Mesenteric fat pad (tissue), 1 donor: ENCODE data around the gene FAM174A. TPM values are rescaled to one million over a fixed set of nuclear protein-coding genes. Genes with fewer than 3 reads are reported as not detected.

Source experiments
- DNase-seq: peaks from one replicate; pipeline ENCODE4 v3.0.0-alpha.2; 2020; ENCODE audit warnings: low spot score
- long read RNA-seq: library from polyadenylated mRNA; unstranded; transcript quantifications from one replicate; pipeline ENCODE4 v2.0.0, GENCODE V29; 2020
- total RNA-seq: library from RNA; stranded (reverse); fragmentation: NEBNext Ultra II Directional; extraction: Animal tissue kit (Norgen Biotek cat#: 25700); gene quantifications from one replicate; pipeline ENCODE4 v1.2.1, GENCODE V29; 2021
- donor health status: DM: yes; HTN: yes; CAD: no.

Gene FAM174A
- 14.1 TPM for total RNA-seq
- long read RNA-seq, transcript FAM174A-201 (3 exons, 1,356 nt): major isoform, 59 of 63 reads
- long read RNA-seq, partial matches to known transcripts: 2 of 63 reads
- long read RNA-seq, other reads (novel, unspliced or antisense): 2 of 63 reads

- DNase-seq: peak; percentile 98
Observed at GRCh38 chr5:100535060-100536005, at the start of gene FAM174A. Gene FAM174A (plus strand): TSS chr5:100535374. CDS start chr5:100535531, 157 bp downstream.

GRCh38 chr5:100493996-100494395, 41.2 kb upstream of the FAM174A start:
- no peak for DNase-seq

DNA sequence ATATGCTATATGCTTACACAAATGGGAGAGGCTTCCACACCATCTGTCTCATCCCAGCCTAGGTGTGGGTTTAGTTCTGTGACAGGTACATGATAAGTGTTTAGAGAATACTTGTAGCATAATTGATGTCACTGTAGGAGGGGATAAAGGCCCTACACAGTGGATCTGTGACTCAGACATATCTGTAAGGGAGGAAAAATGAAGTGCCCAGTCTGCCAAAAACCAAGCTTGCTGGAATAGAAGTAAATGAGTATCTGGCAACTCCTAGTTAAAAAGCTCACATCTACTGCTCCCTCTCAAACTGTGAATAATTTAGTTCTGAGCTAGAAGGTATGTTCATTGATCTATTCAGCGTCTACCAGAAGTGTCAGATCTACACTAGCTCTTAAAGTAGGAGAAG, 38.9 kb upstream of the FAM174A start:
- DNase-seq: no peak

- DNase-seq: no peak
Observed at GRCh38 chr5:100502684-100503083, 32.5 kb upstream of the FAM174A start.

- no peak for DNase-seq
Observed at GRCh38 chr5:100505984-100506670, 29.0 kb upstream of the FAM174A start.

GRCh38 chr5:100516285-100516684, 18.9 kb upstream of the FAM174A start:
- DNase-seq: no peak

DNA sequence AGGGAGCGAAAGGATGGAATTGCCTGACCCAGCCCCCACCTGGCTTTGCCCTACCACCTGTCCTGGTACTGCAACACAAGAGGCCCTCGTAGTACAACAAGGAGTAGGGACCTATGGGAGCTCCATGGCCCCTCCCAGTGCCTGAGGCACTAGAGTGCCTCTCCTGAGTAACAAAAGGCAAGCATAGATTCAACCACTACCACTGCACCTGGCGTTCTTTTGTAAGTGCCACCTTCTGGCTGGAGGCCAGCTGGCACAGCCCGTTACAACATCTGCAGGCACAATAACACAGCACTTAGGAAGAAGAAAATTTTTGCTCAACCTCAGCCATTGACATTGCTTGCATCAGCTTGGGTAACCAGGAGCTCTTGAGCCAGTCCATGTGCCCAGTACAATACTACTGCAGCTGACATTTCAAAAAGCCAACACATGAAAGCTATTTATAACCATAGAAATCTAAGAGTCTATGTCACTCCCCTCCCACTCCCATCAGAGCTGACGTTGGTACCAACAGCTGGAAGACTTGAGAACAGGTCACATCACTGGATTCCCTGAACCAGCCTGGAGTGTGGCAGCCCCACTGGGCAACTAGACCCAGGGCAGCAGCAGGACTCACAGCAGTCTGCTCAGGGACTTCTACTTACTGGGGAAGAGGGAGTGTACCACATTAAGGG, 17.7 kb upstream of the FAM174A start:
- DNase-seq: no peak

DNA sequence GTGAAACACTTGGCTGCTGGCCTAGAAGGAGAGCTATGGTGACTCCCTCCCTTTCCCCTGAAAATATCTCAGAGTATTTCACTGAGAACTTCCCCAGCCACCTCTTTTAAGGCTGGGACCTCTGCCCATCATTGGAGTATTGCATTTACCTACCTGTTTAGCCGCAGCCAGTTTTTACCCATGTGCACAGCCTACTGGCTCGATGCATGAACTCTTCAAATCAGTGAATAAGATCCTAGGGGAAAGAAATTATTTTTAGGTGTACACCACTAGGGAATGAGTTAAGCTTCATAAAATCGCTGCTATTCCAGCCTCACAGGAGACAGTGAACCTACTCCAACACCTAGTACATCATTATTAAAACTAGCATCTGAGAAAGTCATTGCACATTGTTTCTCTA, 16.8 kb upstream of the FAM174A start:
- DNase-seq: no peak

DNA sequence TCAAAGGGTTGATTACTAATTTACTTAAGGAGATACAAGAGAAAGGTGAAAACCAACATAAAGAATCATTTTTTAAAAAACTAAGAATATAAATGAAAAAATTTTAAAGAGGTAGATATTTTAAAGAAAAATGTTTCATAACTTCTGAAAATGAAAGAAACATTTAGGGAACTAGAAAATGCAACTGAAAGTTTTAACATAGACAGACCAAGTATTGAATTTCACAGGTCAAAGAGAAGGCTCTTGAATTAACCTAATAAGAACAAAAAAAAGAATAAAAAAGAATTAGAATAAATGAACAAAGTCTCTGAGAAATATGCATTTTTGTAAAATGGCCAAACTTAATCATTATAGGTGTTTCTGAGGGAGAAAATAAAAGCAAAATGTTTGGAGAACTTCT, 16.1 kb upstream of the FAM174A start:
- no peak for DNase-seq

DNA sequence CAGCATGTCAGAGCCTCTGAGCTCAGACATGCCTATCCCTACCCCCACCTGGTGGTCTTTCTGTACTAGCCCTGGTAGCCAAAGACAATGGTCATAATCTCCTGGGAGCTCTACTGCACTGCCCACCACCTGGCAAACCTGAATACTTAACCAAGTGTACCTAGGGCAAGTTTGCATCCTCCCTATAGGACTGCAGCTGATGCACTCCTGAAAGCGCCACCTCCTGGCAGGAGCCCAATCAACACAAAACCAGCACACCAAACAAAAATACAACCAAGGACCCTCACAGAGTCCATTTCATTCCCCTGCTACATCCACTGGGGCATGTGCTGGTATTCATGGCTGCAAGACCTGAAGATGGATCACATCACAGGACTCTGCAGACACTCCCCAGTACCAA, 14.8 kb upstream of the FAM174A start:
- DNase-seq: no peak

- no peak for DNase-seq
Observed at GRCh38 chr5:100537946-100538345, 2.8 kb downstream of the FAM174A start.

DNA sequence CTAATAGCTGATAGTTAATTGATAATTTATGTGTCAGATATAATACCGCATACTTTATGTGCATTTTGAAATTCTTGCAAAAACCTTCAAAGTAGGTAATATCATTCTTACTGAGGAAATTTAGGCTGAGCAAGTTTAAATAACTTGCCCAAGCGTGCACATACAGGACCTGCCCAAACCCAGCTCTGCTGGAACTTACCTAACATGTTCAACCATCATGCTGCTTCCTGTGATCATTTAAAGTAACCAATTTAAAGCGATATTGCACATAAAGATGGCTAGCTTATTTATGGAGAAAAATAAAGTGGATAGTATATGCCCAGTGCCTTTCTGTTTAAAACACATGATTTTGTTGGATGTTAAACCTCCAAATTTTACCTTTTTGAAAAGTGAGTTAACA, 4.3 kb downstream of the FAM174A start:
- DNase-seq: no peak

DNA sequence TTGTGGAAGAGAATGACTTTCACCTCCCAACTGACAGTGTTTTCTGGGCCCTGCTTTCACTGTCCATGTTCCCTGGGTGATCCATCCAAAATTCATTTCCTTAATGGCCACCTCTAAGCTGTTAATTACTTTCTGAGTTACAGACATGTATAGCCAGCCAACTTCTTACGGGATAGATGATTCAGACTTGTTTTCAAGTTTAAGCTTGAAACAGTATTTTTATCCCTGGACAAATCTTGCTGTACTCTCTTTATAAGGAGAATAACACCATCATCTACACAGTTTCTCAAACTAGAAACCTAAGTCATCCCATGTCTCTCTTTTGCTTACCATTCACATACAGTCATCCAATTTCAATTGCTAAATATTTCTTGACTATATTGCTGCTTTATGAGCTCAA, 6.9 kb downstream of the FAM174A start:
- no peak for DNase-seq

GRCh38 chr5:100546001-100546400, 10.8 kb downstream of the FAM174A start:
- DNase-seq: no peak

DNA sequence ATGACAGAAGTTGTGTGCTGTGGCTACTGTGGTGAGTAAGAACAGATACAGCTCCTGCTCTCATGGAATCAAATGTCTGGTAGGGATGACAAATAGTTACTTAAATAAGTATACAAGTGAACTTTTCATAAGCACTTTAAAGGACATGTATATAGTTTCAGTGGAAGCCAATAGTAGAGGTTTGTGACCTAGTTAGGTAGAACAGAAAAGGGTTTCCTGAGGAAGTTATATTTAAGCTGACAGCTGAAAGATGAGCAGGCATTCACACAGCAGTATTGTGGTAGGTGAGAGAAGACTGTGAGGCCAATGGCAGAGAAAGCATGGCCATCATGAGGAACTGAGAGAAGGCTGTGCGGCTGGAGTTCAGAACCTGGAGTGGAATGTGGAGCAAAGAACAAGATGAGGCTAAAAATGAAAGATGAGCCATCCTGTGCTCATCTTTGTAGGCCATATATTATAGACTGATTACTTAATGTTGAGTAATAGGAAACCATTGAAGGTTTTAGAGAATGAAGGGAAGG, 15.4 kb downstream of the FAM174A start:
- DNase-seq: no peak

DNA sequence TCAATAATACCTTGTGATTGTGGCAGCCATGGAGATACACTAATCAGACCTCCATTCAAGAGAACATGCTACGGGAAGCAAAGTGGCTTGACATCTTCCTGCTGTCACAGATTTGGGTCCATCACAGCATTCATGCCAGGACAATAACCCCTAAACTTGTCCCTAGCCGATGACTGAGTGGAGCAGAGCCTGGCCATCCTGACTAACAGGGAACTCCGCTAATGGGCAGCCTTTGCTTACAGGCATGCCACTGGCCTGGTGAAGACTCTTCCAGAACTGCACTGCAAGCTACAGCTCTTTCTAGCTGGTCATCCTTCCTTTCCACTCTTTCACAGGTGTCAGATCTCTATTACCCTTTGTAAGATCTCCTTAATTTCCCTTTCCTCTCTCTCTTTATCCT, 16.0 kb downstream of the FAM174A start:
- DNase-seq: no peak

- no peak for DNase-seq
Observed at GRCh38 chr5:100553209-100553608, 18.0 kb downstream of the FAM174A start.

DNA sequence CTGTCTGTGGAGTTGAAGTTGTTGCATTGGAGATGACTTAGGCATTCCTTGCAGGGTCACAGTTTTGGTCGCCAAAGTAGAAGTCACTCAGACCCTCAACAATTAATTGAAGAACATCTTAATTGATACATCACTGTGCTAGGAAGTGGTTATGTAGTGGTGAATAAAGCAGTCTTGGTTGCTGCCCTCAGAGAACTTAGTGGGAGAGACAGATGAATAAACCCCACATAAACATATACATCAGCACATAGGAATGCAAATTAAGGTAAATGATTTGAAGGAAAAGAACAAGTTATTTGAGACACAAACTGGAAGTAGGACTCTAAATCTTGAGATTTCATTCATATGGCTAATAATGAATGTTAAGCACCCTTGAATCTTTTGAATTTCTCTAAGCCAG, 25.7 kb downstream of the FAM174A start:
- no peak for DNase-seq

GRCh38 chr5:100562821-100563220, 27.6 kb downstream of the FAM174A start:
- no peak for DNase-seq

DNA sequence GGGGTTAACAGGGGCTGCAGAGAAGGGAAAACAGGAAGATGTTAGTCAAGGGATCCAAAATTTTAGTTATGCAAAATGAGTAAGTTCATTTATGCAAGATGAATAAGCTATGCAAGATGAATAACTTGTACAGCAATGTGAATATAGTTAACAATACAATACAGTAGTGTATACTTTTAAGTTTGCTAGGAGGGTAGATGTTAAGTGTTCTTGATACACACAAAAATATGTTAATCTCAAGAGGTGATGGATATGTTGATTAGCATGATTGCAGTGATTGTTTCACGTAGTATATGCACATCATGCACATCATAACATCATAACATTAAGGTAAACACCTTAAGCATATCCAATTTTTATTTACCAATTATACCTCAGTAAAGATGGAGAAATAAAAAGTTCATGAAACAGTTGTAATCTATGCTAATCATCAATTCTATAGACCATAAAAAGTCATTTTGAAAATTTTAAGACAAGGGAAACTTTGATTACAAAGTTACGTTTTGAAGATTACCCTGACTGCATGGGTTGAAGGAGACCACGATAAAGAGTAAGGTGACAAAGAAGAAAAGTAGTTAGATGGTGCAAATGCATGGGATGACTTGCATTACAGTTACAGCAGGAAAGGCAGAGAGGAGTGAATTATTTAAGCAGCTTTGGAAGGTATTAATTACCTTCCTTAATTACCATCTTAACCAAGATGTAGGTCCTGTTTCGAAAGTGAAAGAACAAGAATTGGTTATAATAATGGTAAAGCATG, 31.4 kb downstream of the FAM174A start:
- no peak for DNase-seq

DNA sequence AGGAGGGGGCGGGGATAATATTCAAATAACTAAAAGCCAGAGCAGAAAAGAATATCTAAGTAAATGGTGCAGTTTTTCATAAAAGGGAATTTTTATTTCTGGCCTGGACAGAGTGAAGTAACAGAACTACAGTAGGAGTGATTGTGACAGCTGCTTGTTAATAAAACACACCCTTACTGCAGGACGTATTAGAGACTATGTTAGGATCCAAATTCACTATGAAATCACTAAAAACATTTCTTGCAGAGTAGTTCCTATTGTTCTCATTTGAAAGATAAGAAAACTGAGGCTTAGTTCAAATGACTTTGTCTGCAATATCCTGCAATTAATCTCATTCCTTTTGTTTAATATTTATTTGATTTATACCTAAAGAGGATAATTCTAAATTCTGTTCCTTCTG, 39.5 kb downstream of the FAM174A start:
- DNase-seq: no peak
